ENCODE measurements around the gene FNDC10.
"Not testable (repeated sequence)": the region's sequence is repeated elsewhere in the genome, so short reads cannot be mapped to it uniquely, and the experiment has no call there.

FNDC10 gene

GRCh38 chr1:1639368-1639767 lies 39.4 kb upstream of the FNDC10 start:
- H3F3A ChIP-seq (ENCODE audit: insufficient read depth); H3K79me2 ChIP-seq (ENCODE audit: insufficient read depth, low read length); H3K9ac ChIP-seq (ENCODE audit: low read length); H3K36me3 ChIP-seq (ENCODE audit: low read length); H2AFZ ChIP-seq (ENCODE audit: low read depth, low read length, severe bottlenecking); H4K20me1 ChIP-seq (ENCODE audit: low read depth, low read length); H3K27me3 ChIP-seq (ENCODE audit: low read length); H3K4me2 ChIP-seq (ENCODE audit: low read depth, low read length, poor library complexity, severe bottlenecking); H3K4me3 ChIP-seq (ENCODE audit: insufficient read depth, low read length, poor library complexity, severe bottlenecking); H3K27ac ChIP-seq (ENCODE audit: low read depth, low read length); H3K9me2 ChIP-seq (replicated peaks; ENCODE audit: insufficient read depth, low read length); H3K9me3 ChIP-seq (ENCODE audit: insufficient read depth, low read length): not testable (repeated sequence)

GRCh38 chr1:1638528-1638927 lies 38.6 kb upstream of the FNDC10 start:
- not testable (repeated sequence) for H3K36me3 ChIP-seq (ENCODE audit: low read length)

GRCh38 chr1:1637479-1637875 lies 37.5 kb upstream of the FNDC10 start:
- H3K9me2 ChIP-seq (replicated peaks; ENCODE audit: insufficient read depth, low read length); H3K27ac ChIP-seq (ENCODE audit: low read depth, low read length); H4K20me1 ChIP-seq (ENCODE audit: low read depth, low read length); H3K4me3 ChIP-seq (ENCODE audit: insufficient read depth, low read length, poor library complexity, severe bottlenecking); H3F3A ChIP-seq (ENCODE audit: insufficient read depth); H3K4me2 ChIP-seq (ENCODE audit: low read depth, low read length, poor library complexity, severe bottlenecking); H3K9me3 ChIP-seq (ENCODE audit: insufficient read depth, low read length); H2AFZ ChIP-seq (ENCODE audit: low read depth, low read length, severe bottlenecking); H3K36me3 ChIP-seq (ENCODE audit: low read length); H3K79me2 ChIP-seq (ENCODE audit: insufficient read depth, low read length); H3K9ac ChIP-seq (ENCODE audit: low read length); H3K27me3 ChIP-seq (ENCODE audit: low read length): not testable (repeated sequence)

More at GRCh38 chr1:1638528-1638927, 38.6 kb upstream of the FNDC10 start:
- not testable (repeated sequence) for H3F3A ChIP-seq (ENCODE audit: insufficient read depth); H3K4me3 ChIP-seq (ENCODE audit: insufficient read depth, low read length, poor library complexity, severe bottlenecking); H3K27me3 ChIP-seq (ENCODE audit: low read length); H4K20me1 ChIP-seq (ENCODE audit: low read depth, low read length); H3K4me2 ChIP-seq (ENCODE audit: low read depth, low read length, poor library complexity, severe bottlenecking); H3K9ac ChIP-seq (ENCODE audit: low read length); H3K79me2 ChIP-seq (ENCODE audit: insufficient read depth, low read length); H2AFZ ChIP-seq (ENCODE audit: low read depth, low read length, severe bottlenecking); H3K9me2 ChIP-seq (replicated peaks; ENCODE audit: insufficient read depth, low read length); H3K27ac ChIP-seq (ENCODE audit: low read depth, low read length); H3K9me3 ChIP-seq (ENCODE audit: insufficient read depth, low read length)

- not testable (repeated sequence) for H3K27ac ChIP-seq (ENCODE audit: low read depth, low read length); H3K4me2 ChIP-seq (ENCODE audit: low read depth, low read length, poor library complexity, severe bottlenecking); H3F3A ChIP-seq (ENCODE audit: insufficient read depth); H3K79me2 ChIP-seq (ENCODE audit: insufficient read depth, low read length); H3K36me3 ChIP-seq (ENCODE audit: low read length); H3K4me3 ChIP-seq (ENCODE audit: insufficient read depth, low read length, poor library complexity, severe bottlenecking); H3K9ac ChIP-seq (ENCODE audit: low read length); H4K20me1 ChIP-seq (ENCODE audit: low read depth, low read length); H2AFZ ChIP-seq (ENCODE audit: low read depth, low read length, severe bottlenecking); H3K27me3 ChIP-seq (ENCODE audit: low read length); H3K9me2 ChIP-seq (replicated peaks; ENCODE audit: insufficient read depth, low read length); H3K9me3 ChIP-seq (ENCODE audit: insufficient read depth, low read length)
These were observed 36.9 kb upstream of the FNDC10 start for GRCh38 chr1:1636621-1637478.

- H3K27me3 ChIP-seq (ENCODE audit: low read length); H3K9me3 ChIP-seq (ENCODE audit: insufficient read depth, low read length); H3K4me2 ChIP-seq (ENCODE audit: low read depth, low read length, poor library complexity, severe bottlenecking); H3K36me3 ChIP-seq (ENCODE audit: low read length); H3K27ac ChIP-seq (ENCODE audit: low read depth, low read length); H3K79me2 ChIP-seq (ENCODE audit: insufficient read depth, low read length); H3K9me2 ChIP-seq (replicated peaks; ENCODE audit: insufficient read depth, low read length); H3K4me3 ChIP-seq (ENCODE audit: insufficient read depth, low read length, poor library complexity, severe bottlenecking); H4K20me1 ChIP-seq (ENCODE audit: low read depth, low read length); H3F3A ChIP-seq (ENCODE audit: insufficient read depth); H2AFZ ChIP-seq (ENCODE audit: low read depth, low read length, severe bottlenecking); H3K9ac ChIP-seq (ENCODE audit: low read length): not testable (repeated sequence)
These were observed 34.7 kb upstream of the FNDC10 start for GRCh38 chr1:1634613-1635012.

GRCh38 chr1:1633409-1633808 lies 33.5 kb upstream of the FNDC10 start:
- H4K20me1 ChIP-seq (ENCODE audit: low read depth, low read length); H2AFZ ChIP-seq (ENCODE audit: low read depth, low read length, severe bottlenecking); H3K9ac ChIP-seq (ENCODE audit: low read length); H3K27me3 ChIP-seq (ENCODE audit: low read length); H3K27ac ChIP-seq (ENCODE audit: low read depth, low read length); H3K9me2 ChIP-seq (replicated peaks; ENCODE audit: insufficient read depth, low read length); H3K4me3 ChIP-seq (ENCODE audit: insufficient read depth, low read length, poor library complexity, severe bottlenecking); H3K4me2 ChIP-seq (ENCODE audit: low read depth, low read length, poor library complexity, severe bottlenecking); H3K36me3 ChIP-seq (ENCODE audit: low read length); H3F3A ChIP-seq (ENCODE audit: insufficient read depth); H3K9me3 ChIP-seq (ENCODE audit: insufficient read depth, low read length); H3K79me2 ChIP-seq (ENCODE audit: insufficient read depth, low read length): not testable (repeated sequence)
